ENCODE results near the gene TOP2A. TPM values are rescaled to one million over a fixed set of nuclear protein-coding genes. Genes with fewer than 3 reads are reported as not detected.

Gene TOP2A
- total RNA-seq, 1 experiment from 2014 or later = 230 TPM

GRCh38 chr17:40432864-40433528 is 15.3 kb upstream of the TOP2A start:
- H3K27ac Mint-ChIP-seq = peak overlapping the region in 1 of 3 experiments; percentile 73; a peak in 1 of 7 replicates
- peaks cover 5% of the 10 kb centered on the region for H3K27me3 Mint-ChIP-seq (ENCODE audit: low read depth)
- Histone ChIP-seq H4K91ac (ENCODE audit: insufficient read length, low read depth, low read length) (no peak overlapping the region), H3K79me1 (ENCODE audit: insufficient read depth, low read depth, low read length, poor library complexity, severe bottlenecking) (no peaks in the 10 kb centered on the region), H2BK120ac (ENCODE audit: low read depth, low read length, poor library complexity, severe bottlenecking) (no peak overlapping the region), H2BK15ac (ENCODE audit: low read depth, low read length) (no peak overlapping the region), H2BK12ac (ENCODE audit: insufficient read length, low read depth, low read length) (no peak overlapping the region), H2BK20ac (ENCODE audit: low read depth, low read length, poor library complexity, severe bottlenecking) (no peak overlapping the region), H3K9me3 (ENCODE audit: control insufficient read depth, low read depth, low read length) (no peaks in the 10 kb centered on the region), H3K56ac (ENCODE audit: insufficient read length, low read depth, low read length) (no peak overlapping the region), H3K4me1 (ENCODE audit: insufficient read depth, low read length) (no peaks in the 10 kb centered on the region), H4K8ac (replicated peaks; ENCODE audit: insufficient read length, low read depth, low read length) (no peak overlapping the region), H3K23me2 (ENCODE audit: insufficient read length, low read depth, low read length, poor library complexity, severe bottlenecking) (no peaks in the 10 kb centered on the region), H3K4me2 (ENCODE audit: insufficient read depth, insufficient read length, low read length) (no peak overlapping the region), H3K27me3 (ENCODE audit: insufficient read depth, low read length) (no peaks in the 10 kb centered on the region), H2AFZ (ENCODE audit: low read length) (no peak overlapping the region), H3K9ac (ENCODE audit: extremely low read depth, insufficient read length, low read length) (no peak overlapping the region), H3K27ac (ENCODE audit: insufficient read length, low read depth, low read length) (no peak overlapping the region), H3K79me2 (ENCODE audit: insufficient read depth, low read length) (no peaks in the 10 kb centered on the region), H4K20me1 (ENCODE audit: control insufficient read depth, insufficient read depth, insufficient read length) (no peaks in the 10 kb centered on the region), H2BK5ac (ENCODE audit: insufficient read length, low read length) (no peak overlapping the region), H3K18ac (ENCODE audit: insufficient read length, low read depth, low read length) (no peak overlapping the region), H3K14ac (ENCODE audit: insufficient read depth, low read length) (no peak overlapping the region), H2AK5ac (ENCODE audit: insufficient read length, low read length) (no peak overlapping the region), H3K23ac (ENCODE audit: insufficient read length, low read depth, low read length) (no peak overlapping the region), H3K4ac (ENCODE audit: low read depth, low read length) (no peak overlapping the region), H3T11ph (ENCODE audit: low read length) (no peak overlapping the region), H4K5ac (ENCODE audit: insufficient read length, low read depth, low read length) (no peak overlapping the region)
- peaks cover 0 to 6% of the 10 kb centered on the region in 2 experiments; a peak in 4 of 5 replicates for H3K9me3 Mint-ChIP-seq
- no CpG with 5 or more reads among the region's 2 CpGs for WGBS (ENCODE audit: extremely low coverage, insufficient read length, low lambda C conversion rate)
- no peak for TF ChIP-seq CTCF (conservative IDR thresholded peaks at IDR 0.05)
- DNase-seq = peak; percentile 30
- no peak overlapping the region for H3K4me3 Mint-ChIP-seq
- peaks cover 0 to 1% (median 0%) of the 10 kb centered on the region in 3 experiments; a peak in 1 of 7 replicates for H3K36me3 Mint-ChIP-seq (ENCODE audit: insufficient read depth in 1 of 3, low read depth in 3 of 3)
- peaks cover 7 to 8% of the 10 kb centered on the region in 2 experiments for H3K4me1 Mint-ChIP-seq
